Measurements from ENCODE around the gene OR4L1. TPM values are rescaled to one million over a fixed set of nuclear protein-coding genes. Genes with fewer than 3 reads are reported as not detected.

Gene OR4L1, protein sequence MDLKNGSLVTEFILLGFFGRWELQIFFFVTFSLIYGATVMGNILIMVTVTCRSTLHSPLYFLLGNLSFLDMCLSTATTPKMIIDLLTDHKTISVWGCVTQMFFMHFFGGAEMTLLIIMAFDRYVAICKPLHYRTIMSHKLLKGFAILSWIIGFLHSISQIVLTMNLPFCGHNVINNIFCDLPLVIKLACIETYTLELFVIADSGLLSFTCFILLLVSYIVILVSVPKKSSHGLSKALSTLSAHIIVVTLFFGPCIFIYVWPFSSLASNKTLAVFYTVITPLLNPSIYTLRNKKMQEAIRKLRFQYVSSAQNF
- total RNA-seq: not detected
- long read RNA-seq: 0 reads

DNA sequence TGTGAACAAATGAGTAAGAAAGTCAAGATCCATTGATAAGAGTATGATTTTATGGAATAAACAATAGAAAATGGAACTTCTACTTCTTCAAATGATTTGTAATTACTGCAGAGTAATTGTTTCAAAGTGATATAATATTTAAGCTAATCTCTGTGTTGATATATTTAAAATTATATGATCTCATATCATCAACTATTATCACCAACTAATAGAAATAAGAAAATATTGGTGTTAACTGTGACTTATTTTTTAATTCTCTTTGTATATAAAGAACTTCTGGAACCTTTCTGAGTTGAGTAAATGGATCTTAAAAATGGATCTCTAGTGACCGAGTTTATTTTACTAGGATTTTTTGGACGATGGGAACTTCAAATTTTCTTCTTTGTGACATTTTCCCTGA lies at the start of gene OR4L1:
Gene OR4L1 (plus strand): TSS at position 301 of the 400 bp plus-strand sequence. CDS start 0 bp downstream, at position 301.
- no peak for DNase-seq (ENCODE audit: low spot score)

DNA sequence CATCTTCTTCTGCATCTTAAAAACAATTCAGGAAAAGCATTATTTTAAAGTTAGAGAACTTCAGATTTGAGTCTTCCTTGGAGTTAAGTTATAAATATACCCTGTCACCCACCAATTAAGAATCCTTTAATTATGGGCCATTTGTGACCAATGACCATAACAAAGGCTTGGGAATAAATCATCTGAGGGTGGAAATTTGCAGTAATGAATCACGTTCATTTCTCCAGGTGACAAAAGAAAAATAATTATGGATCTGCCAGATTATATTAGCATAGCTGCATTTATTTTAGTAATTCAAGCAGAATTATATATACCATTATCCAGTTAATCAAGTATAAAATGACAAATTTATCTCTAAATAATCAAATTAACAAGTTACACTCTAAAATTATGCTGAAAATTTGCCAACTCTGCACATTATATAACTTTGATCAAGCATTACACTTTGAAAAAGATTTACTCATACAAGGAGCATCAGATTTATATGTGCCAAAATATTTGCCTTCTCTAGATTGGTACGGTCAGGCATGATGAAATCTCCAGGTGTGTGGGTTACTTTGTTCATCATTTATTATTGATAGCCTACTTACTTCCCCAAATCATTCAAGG lies 40.5 kb upstream of the OR4L1 start, which contains the start of gene OR4K14:
Gene OR4K14 (minus strand): TSS at position 51 of the 609 bp plus-strand sequence. CDS start 4,114 bp downstream, outside the sequence.
- DNase-seq (ENCODE audit: low spot score): no peak

DNA sequence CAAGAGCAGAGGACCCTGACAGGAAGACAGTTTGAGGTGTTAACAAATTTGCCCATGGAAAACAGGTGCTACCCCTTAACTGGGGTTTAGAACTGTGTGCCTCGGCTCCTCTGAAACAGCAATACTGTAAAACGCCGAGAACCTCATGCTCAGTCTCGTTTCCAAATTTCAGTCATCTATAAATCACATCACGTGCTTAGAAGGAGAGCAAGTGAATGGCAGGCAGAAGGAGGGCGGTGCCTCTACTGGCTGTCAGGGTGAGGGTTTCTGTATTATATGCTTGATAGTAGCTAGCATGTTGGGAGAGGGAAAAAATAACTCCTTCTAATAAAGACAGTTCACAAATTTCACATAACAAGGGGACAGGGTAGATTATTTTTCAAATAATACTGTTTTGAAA lies 28.8 kb upstream of the OR4L1 start:
- DNase-seq (ENCODE audit: low spot score): no peak

DNA sequence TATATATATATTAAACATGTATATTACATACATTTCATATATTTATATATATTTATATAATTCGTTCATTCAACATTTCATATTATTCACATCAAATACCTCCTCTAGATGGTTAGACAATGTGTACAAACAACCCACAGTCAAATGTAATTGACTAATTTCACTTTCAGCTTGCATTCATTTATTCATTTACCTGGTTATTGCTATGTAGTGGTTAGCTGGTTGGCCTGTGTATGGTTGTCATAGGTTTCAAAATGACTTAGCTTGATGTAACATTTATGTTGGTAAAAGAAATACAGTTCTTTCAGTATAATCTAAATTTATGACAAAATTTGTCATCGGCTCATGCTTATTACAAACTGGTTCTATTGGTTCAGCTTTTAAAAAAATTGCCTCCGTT lies 24.4 kb upstream of the OR4L1 start:
- DNase-seq (ENCODE audit: low spot score): no peak

DNA sequence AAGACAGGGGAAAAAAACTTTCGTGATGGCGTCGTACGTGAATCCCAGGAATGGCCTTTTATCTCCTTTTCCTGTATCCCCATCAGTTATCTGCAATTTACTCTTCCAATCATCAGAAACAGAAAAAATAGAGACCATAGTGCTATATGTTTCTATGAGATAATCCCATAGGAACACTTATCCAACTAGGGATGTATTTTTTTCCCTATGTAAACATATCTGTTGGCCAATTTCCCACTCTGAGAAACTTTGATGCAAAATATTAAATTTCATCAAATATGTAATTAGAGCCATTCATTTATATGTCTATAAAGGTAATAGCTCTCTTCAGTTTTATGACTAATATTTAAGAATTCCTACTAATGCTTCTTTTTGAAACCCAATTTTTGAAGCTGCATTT lies 23.9 kb upstream of the OR4L1 start, which contains the start of gene OR4K13:
Gene OR4K13 (minus strand): TSS at position 101 of the 400 bp plus-strand sequence. CDS start 1,280 bp downstream, outside the sequence.
- no peak for DNase-seq (ENCODE audit: low spot score)

DNA sequence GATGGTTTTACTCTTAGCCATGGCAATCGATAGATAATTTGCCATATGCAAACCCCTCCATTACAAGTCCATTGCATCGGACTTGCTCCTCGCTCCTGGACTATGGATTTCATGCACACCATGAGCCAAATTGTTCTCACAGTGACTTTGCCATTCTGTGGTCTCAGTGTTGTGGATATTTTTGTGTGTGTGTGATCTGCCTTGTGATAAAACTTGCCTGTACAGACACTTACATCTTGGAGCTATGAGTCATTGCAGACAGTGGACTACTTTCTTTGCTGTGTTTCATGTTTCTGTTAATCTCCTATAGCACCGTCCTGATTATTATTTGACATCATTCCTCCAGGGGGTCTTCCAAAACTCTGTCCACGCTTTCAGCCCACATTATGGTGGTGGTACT lies 15.6 kb upstream of the OR4L1 start:
- no peak for DNase-seq (ENCODE audit: low spot score)

DNA sequence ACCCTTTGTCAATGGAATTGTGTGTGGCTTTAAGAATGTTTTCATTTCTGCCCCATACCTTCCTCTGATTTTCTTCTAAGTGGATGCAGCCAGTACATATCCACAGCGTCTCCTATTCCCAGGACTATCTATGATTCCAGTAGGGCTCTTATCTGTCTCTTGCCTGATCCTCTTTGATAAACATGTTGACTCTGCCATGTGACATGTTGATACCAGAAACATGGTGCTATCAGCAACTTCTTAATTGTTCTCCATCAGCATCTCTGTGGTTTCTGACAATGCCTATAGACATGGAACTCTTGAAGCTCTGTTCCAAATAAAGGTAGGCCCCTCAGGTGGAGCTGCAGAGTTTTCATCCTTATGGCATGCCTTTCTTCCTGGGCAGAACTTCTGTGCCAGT lies 11.6 kb upstream of the OR4L1 start:
- DNase-seq (ENCODE audit: low spot score): no peak

DNA sequence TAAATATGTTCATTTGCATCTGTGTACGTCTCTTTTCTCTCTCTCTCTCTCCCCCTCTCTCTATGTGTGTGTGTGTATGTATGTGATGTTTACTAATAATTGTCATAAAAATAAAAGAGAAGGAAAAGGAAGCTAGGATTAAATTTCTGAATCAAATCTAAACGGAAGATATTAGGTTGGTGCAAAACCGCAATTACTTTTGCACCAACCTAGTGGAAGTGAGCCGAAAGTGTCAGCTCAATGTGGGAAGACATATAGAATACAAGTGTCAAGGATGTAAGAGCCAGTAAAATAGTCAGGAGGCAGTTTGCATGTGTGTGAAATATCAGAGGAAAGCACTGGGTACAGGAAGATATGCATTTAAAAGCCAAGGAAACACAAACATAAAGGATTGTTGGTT lies 32.2 kb downstream of the OR4L1 start:
- DNase-seq (ENCODE audit: low spot score): no peak

DNA sequence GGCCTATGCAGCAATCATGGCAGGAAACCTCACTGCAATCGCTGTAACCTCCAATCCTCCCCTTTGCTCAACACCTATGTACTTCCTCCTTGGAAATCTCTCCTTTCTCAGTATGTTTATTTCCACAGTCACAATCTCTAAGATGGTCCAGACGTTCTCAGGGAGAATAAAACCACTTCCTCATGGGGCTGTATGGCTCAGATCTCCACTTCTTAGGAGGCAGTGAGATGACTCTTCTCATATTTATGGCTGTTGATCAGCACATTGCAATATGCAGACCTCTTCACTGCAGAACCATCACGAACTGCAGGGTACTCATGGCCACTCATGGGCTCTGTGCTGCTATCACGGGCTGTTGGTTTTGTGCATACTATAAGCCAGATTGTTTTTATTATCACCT lies 33.6 kb downstream of the OR4L1 start:
- DNase-seq (ENCODE audit: low spot score): no peak

DNA sequence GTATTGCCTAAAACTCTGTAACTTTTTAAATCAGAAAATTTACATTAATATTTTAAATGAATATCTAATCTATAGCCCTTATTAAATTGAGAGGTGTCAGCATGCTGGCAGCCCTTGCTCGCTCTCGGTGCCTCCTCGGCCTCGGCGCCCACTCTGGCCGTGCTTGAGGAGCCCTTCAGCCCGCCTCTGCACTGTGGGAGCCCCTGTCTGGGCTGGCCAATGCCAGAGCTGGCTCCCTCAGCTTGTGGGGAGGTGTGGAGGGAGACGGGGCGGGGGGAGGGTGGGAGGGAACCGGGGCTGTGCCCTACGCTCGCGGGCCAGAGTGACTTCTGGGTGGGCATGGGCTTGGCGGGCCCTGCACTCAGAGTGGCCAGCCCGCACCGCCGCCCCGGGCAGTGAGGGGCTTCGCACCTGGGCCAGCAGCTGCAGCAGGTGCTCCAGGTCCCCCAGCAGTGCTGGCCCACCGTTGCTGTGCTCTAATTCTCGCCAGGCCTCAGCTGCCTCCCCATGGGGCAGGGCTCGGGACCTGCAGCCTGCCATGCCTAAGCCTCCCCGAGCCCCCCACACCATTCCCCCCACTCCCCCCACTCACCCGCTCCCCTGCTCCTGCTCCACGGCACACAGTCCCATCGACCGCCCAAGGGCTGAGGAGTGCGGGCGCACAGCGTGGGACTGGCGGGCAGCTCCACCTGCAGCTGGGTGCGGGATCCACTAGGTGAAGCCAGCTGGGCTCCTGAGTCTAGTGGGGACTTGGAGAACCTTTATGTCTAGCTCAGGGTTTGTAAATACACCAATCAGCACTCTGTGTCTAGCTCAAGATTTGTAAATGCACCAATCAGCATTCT lies 39.3 kb downstream of the OR4L1 start:
- DNase-seq (ENCODE audit: low spot score): peak; percentile 60

DNA sequence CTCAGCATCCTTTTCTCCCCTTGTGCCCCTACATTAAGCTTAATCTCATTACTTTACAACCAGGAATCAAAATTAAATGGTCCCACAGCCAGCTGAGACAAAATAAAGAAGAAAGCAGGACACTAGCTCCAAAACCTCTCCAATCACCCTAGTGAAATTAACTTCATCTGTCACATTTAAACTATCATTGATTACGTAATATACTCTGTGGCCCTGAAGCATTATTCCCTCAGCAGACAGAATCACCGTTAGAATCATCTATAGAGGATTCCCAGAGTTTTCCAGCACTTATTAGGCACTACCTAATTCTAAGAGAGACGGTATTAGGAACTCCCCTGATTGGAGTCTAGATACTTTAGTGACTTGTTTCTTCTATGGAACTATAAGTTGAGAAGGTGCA lies 50.6 kb downstream of the OR4L1 start, which contains the start of gene OR4K17:
Gene OR4K17 (plus strand): TSS at position 302 of the 400 bp plus-strand sequence. CDS start 6,761 bp downstream, outside the sequence.
- DNase-seq (ENCODE audit: low spot score): no peak

Other genes with a start within 250 kb of the OR4L1 start
- not detected for gene OR4K2, start 184.9 kb upstream of the OR4L1 start, total RNA-seq
- gene OR4K5, start 139.4 kb upstream of the OR4L1 start, total RNA-seq: not detected
- gene OR4K1, start 129.1 kb upstream of the OR4L1 start, total RNA-seq: not detected
- not detected for gene OR4K15, start 84.5 kb upstream of the OR4L1 start, total RNA-seq
- gene OR4Q2, start 57.9 kb upstream of the OR4L1 start, total RNA-seq: not detected
- not detected for gene OR4K14, start 40.7 kb upstream of the OR4L1 start, total RNA-seq
- gene OR4K13, start 24.0 kb upstream of the OR4L1 start, total RNA-seq: not detected
- not detected for gene OR4K17, start 50.7 kb downstream of the OR4L1 start, total RNA-seq
- not detected for gene OR4N5, start 78.8 kb downstream of the OR4L1 start, total RNA-seq
- gene OR11G2, start 130.9 kb downstream of the OR4L1 start, total RNA-seq: not detected
- gene OR11H6, start 163.7 kb downstream of the OR4L1 start, total RNA-seq: not detected
- gene OR11H7, start 168.9 kb downstream of the OR4L1 start, total RNA-seq: not detected
- gene OR11H4, start 179.2 kb downstream of the OR4L1 start, total RNA-seq: not detected
- gene TTC5, start 245.9 kb downstream of the OR4L1 start, total RNA-seq: 11.1 TPM